Kidney glomerular epithelial cell (primary cell): ENCODE data around the gene PFAS.
A peak's percentile ranks its signal among the peaks of the same experiment; 100 is the strongest.

ENCODE experiments used
- DNase-seq: peaks from one replicate; lab custom pipeline; 2025; lab: John Stamatoyannopoulos, UW

Gene PFAS

DNA sequence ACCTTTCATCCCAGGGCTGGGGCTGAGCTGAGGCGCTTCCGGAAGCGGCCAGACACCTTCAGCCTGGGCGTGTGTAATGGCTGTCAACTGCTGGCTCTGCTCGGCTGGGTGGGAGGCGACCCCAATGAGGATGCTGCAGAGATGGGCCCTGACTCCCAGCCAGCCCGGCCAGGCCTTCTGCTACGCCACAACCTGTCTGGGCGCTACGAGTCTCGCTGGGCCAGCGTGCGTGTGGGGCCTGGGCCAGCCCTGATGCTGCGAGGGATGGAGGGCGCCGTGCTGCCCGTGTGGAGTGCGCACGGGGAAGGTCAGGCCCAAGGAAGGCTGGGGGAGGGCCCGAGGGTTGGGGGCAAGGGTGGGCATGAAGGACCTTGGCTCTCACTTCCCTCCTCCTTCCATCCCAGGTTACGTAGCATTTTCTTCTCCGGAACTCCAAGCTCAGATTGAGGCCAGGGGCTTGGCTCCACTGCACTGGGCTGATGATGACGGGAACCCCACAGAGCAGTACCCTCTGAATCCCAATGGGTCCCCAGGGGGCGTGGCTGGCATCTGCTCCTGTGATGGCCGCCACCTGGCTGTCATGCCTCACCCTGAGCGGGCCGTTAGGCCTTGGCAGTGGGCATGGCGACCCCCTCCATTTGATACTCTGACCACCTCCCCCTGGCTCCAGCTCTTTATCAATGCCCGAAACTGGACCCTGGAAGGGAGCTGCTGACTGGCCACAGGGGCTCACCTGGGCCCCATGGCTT is 19.6 kb downstream of the PFAS start:
- no peak for DNase-seq

DNA sequence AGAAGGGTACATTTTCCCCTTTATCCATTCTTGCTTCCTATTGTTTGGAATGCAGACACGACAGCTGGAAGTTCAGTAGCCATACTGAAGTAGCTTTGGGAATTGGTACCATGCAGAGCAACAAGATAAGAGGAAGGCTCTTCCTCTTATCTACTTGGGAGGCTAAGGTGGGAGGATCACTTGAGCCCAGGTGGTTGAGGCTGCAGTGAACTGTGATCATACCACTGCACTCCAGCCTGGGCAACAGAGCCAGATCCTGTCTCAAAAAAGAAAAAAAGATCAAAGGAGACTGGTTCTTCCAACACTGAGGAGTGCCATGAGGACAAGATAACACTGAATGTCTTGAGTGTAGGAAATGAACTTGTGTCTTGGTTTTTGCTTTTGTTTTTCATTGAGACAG is 23.3 kb downstream of the PFAS start:
- DNase-seq = no peak

DNA sequence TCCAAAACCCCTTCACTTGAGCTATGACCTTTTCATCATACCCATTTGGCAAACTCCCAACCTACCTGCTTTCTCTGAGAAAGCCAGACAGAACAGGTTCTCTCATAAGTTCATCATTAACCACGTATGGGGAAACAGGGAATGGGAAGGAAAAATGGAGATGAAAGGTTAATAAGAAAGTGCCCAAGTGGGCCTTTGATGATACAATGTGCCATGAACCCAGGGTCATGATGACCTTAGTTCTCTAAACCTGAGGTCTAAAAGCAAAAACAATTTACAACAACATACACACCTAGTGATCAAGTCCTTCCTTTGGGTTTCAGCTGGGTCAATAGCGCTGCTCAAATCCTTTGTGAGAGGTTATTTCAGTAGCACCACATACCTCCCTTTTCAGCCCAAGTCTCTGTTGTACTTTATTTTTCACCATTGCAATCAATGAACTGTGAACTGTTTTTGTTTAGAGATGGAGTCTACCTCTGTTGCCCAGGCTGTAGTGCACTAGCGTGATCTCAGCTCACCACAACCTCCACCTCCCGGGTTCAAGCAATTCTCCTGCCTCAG is 24.9 kb downstream of the PFAS start:
- DNase-seq = no peak

DNA sequence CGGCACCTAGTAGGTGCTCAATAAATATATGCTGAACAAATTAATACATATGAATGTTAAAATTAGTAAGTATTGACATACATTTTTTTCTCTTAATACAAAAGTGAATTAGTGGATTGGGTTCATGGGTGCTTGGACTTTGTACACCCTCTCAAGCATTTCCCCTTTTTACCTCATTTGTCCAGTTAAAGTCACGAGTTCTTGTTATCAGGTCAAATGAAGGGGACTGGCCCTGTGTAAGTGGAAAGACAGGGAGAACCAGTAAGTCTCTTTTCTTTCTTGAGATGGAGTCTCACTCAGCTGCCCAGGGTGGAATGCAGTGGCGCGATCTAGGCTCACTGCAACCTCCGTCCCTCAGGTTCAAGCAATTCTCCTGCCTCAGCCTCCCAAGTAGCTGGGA is 25.7 kb downstream of the PFAS start:
- no peak for DNase-seq

DNA sequence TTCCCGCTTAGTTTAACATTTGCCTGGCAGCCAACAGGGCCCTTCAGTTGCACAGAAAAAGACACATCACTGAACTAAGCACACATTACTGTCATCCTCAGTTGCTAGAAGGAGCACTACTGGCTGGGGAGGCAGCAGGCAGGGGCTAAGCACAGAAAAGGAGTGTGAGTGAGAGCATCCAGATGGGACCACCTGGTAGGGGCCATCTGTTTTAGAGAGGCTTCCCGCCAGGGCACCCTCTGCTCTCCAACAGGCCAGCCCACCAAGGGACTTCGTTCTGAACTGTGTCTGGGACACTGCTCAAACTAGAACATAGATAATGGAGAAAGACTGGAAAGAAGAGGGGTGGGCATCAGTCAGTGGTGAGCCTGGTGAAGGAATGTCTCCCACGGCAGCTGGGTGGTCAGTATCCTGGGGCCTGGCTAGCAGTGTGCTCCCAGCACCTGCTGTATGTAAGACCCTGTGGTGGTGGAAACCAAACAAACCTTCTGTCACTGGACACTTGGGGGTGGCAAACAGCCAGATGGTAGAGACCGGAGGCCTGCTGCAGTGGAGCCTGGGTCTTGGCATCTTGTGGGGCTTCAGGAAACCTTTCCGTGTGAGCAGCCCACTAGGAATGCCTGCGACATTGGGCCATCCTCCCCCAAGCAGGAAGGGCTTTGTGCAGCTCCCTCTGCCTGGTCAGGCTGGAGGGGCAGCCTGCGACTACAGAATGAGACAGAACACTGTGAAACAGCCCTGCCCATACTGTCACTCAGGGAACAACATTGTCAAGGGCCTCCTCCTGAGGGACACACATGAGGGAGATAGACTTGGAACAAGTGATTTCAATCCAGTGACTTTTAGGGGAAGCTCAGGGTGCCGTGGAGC is 26.6 kb downstream of the PFAS start:
- no peak for DNase-seq

DNA sequence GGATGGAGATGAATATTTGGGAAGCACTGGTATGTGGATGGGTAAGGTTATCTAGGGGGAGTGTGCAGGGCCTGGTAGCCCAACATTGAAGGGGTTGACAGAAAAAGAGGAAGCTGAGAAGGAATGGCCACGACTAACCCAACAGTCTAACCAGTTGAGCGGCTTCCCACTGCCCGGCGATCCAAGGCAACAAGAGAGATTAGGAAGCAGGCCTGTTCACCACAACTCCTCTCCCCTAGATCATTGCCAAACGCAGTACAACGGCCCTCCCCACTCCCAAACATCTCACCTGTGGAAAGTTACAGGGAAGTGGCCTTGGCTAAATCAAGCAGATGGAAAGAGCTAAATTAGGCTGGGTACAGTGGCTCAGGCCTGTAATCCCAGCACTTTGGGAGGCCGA is 28.2 kb downstream of the PFAS start:
- DNase-seq = no peak

DNA sequence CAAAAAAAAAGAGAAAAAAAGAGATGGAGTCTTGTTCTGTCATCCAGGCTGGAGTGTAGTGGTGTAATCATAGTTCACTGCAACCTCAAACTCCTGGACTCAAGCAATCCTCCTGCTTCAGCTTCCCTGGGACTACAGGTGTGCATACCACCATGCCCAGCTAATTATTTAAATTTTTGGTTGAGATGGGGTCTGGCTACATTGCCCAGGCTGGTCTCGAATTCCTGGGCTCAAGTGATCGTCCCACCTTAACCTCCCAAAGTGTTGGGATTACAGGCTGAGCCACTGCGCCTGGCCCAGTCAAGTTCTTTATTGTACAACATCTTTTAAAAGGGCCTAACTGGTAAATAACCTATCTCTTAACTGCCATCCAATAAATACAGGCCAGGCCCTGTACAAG is 33.3 kb downstream of the PFAS start:
- DNase-seq = no peak

DNA sequence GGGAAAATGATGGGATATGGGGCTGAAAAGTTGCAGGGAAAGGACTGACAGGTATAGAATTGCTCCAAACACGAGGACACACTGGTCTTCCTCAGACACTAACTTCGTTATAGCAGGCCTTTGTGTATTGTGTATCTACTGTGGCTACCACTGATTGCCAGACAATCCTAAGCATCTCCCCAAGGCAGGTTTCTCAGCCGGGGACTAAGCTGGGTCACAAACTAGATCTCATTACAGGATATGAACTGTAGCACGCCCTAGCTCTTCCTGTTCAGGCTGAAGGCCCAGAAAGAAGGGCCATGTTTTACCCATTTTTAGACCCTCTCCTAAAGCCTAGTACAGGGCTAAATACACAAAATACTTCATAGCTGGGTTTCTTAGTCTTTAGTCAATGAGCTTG is 34.3 kb downstream of the PFAS start:
- no peak for DNase-seq

DNA sequence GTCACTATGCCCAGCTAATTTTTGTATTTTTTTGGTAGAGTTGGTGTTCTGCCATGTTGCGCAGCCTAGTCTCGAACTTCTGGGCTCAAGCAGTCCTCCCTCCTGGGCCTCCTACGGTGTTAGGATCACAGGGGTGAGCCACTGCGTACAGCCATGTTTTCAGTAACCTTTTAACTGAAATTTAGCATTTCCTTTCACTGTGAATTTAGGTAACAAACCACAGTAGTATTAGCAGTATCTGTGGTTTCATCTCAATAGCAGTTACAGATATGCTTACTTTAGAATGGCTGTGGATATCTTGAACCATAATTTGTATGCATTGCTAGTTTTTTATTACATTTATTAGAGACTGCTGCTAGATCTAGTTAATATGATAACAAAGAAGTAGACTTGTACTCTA is 35.0 kb downstream of the PFAS start:
- no peak for DNase-seq

DNA sequence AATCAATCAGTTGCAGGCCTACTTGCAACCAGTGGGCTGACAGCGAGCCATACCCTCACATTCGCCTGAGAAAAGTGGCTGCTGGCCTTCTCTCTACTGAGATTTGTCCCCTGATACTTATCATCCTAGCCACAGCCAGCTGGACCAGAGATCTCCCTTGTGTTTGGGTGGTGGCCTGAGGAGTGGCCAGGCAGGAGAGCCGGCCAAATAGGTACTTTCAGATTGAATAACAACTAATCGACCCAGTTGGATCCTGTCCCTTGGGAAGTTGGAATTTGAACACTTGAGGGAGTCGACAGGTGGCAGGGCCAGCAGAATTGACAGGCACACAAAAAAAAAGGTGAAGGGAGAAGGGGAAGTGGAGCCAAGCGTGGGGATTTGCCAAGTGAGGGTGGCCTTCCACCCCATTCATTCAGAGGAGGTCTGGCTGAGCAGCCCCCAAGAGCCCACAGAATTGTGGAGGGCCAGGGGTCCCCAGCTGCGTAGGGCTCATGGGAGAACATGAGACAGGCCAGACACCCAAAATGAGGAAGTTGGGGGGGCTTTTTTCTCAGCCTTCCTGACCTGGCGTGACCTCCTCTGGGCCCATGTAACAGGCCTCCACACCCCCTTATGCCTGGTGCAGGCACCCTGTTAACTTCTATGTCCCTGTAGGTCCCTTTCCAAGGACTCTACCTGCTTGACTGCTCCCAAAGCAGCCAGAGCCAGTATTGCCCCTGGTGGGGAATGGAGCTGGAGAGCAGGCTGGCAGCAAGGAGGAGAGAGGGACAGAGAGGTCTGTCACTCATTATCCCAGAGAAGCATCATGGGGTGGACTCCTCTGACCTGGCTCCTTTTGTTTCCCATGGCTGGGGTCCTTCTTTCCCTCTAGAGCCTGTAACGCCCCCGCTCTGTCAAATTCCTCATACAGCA is 36.4 kb downstream of the PFAS start:
- DNase-seq = no peak

DNA sequence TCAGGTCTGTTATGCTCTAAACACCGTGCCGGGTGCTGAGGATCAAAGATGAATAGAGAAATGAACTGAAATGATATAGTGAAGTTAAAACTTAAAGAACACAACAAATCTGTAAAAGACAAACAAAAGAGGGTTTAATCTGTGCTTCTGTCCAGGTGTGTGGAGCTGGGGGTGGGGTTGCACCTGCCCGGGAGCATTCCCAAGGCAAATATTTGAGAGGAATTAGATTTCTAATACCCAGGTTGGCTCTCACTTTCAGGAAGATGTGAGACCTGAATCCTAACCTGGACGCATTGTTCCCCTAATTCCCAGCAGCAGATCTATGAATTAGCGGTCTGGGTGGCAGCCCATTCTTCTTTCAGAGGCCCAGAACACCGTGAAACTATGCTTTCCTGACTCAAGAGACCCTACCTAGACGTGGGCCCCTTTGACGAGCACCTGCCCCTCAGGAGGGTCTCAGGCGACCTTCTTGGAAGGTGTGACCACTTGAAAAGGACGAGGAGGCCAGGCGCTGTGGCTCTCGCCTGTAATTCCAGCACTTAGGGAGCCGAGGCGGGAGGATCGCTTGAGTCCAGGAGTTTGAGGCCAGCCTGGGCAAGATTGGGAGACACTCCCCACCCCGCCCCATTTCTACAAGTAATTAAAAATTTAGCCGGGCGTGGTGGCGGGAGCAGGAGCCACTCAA is 38.7 kb downstream of the PFAS start:
- no peak for DNase-seq

DNA sequence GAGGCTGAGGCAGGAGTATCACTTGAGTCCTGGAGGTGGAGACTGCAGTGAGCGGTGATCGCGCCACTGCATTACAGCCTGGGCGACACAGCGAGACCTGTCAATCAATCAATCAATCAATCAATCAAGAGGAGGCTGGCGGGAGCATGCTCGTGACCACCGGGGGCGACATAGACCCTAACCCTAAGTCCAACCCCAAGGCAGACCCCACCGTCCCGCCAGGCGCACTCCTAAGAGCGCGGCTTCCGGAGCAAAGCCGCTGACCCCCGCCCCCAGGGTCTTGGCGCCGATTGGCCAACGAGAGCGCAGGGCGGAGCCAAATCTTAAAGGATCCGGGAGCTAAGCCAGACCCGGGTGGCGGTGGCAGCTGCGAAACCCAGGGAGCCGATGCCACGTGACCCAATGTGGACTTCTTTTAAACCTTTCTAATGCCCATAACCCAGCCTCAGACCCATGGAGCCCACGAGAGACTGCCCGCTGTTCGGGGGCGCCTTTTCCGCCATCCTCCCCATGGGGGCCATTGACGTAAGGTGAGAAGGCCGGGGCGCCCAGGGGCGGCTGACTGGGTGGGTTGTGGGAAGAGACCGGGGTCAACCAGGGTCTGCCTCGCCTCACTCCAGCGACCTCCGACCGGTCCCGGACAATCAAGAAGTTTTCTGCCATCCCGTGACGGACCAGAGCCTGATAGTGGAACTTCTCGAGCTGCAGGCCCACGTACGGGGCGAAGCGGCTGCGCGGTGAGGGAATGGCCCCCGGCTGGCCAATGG is 39.4 kb downstream of the PFAS start, which contains the start of gene RANGRF:
Gene RANGRF (plus strand): TSS at position 335 of the 767 bp plus-strand sequence. CDS start 119 bp downstream, at position 454.
- DNase-seq = peak; percentile 61

DNA sequence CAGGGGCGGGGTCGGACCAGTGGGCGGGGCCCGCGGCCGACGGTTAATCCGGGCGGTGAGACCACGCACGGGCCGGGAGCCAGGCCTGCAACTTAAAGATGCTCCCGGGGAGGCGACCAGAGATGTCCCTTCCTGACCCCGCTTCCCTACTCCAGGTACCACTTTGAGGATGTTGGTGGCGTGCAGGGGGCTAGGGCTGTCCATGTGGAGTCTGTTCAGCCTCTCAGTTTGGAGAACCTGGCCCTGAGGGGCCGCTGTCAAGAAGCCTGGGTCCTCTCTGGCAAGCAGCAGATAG is 40.0 kb downstream of the PFAS start:
- DNase-seq = no peak

DNA sequence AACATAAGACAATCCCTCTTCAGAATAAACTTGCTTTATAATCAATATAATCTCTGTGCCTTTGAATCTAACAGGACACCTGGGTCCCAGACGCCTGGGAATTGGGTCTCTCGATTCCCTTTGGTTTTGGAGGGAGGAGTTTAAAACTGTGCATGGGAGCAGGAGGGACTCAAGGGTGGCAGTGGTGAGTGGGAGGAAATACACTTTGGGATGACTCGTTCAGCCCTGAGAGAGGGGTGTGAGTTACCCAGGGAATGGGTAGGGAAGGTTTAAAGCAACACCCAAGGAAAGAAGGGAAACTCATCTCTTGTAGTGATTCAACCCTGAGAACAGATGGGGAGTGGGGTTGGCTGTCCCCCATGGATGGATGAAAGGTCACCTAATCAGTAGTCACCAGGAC is 41.0 kb downstream of the PFAS start:
- no peak for DNase-seq

DNA sequence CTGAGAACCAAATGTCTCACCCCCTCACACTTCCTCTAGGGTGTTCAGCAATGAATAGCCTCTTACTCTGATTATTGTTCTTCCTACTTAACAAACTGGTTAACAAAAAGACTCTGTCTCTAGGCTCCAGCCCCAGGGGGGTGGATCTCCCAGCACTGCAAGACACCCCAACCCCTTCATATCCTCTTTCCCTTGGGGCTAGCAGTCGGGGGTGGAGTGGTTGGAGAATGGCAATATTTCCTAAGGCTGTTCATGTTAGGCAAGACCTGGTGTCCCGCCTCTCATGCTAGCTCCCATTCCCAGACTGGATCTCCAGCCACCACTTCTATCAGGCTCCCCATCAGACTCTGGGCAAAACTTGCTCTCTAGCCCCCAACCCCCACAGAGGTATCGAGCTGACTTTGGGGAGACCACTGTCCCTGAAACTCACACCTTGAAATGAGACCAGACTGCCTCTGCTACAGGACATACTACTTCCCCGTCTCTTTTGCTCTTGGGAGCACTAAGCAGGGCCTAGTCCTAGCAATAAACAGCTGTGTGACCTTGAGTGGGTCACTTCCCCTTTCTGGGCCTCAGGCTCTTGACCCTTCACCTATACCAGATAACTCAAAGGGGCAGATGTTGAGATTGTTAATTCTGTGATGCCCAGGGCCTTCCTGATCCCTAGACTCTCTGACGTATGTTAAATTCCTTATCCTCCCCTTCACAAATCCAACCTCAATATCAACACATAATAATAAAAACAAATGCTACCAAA is 43.7 kb downstream of the PFAS start:
- no peak for DNase-seq

DNA sequence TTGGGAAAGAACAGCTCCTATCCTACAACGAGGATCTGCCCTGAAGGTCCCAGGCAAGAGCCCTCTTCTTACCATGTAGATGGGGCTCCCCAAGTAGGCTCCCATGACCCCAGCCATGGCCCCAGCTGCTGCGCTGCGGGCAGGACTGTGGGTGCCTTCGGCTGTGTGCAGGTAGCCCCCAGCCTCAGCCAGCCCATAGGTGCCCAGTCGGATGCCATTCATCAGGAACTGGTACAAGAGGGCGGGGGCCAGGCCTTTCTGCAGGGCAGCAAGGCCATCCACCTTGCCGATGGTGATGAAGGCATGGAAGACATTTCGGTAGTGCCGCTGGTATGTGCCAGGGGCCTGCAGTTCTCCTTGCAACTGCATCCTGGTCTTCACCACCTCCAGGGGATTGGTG is 45.3 kb downstream of the PFAS start:
- DNase-seq = no peak

DNA sequence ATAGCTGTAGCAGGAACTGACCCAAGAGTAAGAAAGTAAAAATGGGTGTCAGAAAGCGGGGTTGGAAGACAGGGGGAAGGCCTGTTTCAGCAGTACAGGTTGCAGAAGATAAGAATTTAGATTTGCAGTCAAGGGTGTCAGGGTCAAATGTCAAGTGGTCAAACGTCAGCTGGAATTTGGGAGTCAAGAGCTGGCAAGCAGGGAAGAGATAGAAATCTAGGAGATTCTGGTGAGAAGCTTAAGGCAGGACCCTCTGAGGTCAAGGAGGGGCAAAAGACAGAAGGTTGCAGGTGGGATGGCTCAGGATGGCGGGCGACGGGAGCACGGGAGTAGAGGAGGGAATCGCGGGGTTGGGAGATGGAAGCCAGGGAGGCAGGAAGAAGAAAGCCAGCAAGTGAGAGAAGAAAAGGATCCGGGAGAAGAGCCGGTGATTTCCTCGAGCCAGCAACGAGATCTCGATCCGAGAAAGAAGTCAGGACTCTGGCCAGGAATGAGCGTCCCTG is 45.8 kb downstream of the PFAS start:
- DNase-seq = no peak

DNA sequence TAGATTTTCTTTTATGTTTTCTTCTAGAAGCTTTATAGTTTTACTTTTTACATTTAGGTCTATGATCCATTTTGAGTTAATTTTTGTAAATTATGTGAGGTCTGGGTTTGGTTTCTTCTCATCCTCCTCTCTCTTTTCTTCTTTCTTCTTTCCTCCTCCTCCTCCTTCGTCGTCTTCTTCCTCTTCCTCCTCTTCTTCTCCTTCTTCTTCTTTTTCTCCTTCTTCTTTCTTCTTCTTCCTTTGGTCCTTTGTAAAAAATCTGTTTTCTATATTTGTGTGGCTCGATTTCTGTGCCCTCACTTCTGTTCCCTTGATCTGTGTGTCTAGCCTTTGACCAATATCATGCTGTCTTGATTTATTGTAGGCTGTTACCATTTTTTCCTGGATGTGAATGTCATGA is 51.1 kb downstream of the PFAS start:
- no peak for DNase-seq

DNA sequence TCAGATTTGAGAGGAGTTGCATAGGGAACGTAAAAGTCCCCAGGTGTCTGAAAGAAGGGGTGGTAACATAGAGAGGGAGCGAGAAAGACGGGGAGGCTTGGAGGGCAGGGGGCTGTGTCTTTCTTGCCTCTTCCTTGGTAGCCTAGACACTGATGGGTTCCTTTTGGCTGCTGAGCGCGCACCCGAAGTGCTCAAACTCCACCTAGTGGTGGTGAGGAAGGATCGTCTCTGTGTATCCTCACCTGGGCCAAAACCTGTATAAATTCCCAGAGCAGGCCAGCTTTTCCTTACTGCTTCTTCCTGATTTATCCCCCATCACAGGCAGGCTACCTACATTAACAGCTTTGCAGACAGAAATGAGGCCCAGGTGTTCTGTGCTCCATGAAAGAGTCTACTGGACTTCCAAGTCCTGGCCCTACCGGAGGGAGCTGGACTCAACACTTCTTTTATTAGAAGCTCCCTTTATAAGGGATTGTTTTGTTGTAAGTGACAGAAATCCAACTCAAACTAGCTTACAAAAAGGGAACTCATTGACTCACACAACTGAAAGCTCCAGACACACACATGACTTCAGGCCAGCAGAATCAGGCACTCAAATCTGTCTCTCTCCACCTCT is 51.6 kb downstream of the PFAS start:
- DNase-seq = peak; percentile 83
